K562 (cell line): Measurements from ENCODE around the gene PCYT1A. TPM values are rescaled to one million over a fixed set of nuclear protein-coding genes. Genes with fewer than 3 reads are reported as not detected.

Source experiments
- ATF1 ChIP-seq, 2 experiments: fragments of 450-650 bp in 1 of 2; IDR thresholded peaks; 2 replicates each; pipeline ENCODE4 v1.6.1; 2016; ENCODE audit warnings: missing compliant biosample characterization in 1 of 2, missing genetic modification characterization in 1 of 2
- BHLHE40 ChIP-seq: IDR thresholded peaks from 2 replicates; pipeline ENCODE4 v1.6.1; 2011; ENCODE audit warnings: low read length, improper control_type of control experiment
- BRCA1 ChIP-seq, 2 experiments: fragments of 450-650 bp in 1 of 2; sonication (generic) in 1 of 2; formaldehyde crosslinking in 1 of 2; IDR thresholded peaks; 2 replicates each; pipeline versions ENCODE4 v1.5.0 to v1.6.1; 2017 to 2020; ENCODE audit warnings: mild to moderate bottlenecking in 1 of 2, missing genetic modification reagents in 1 of 2
- CBFB ChIP-seq: sonication (generic); formaldehyde crosslinking; IDR thresholded peaks from 2 replicates; pipeline ENCODE4 v1.4.0; 2020; ENCODE audit warnings: mild to moderate bottlenecking, missing genetic modification reagents
- CC2D1A ChIP-seq: fragments of 450-650 bp; IDR thresholded peaks from 2 replicates; pipeline ENCODE4 v1.6.1; 2017; ENCODE audit warnings: mild to moderate bottlenecking
- CEBPG ChIP-seq, 3 experiments: fragments of 200-800 bp in 1 of 3; sonication (Bioruptor generic) in 1 of 3; sonication (generic) in 1 of 3; formaldehyde crosslinking in 1 of 3; IDR thresholded peaks in 2 of 3; conservative IDR thresholded peaks in 1 of 3; 2 replicates each; pipeline versions ENCODE4 v1.6.1 to v1.8.0; 2016 to 2022; ENCODE audit warnings: missing compliant biosample characterization in 2 of 3, missing genetic modification characterization in 2 of 3, mild to moderate bottlenecking in 1 of 3, missing genetic modification reagents in 1 of 3
- CREB1 ChIP-seq, 2 experiments: sonication (generic) in 1 of 2; formaldehyde crosslinking in 1 of 2; IDR thresholded peaks; 2 replicates each; pipeline versions ENCODE4 v1.6.1 to v1.8.0; 2012 to 2022; ENCODE audit warnings: inconsistent platforms in 1 of 2, mild to moderate bottlenecking in 1 of 2, missing genetic modification reagents in 1 of 2, moderate library complexity in 1 of 2
- CSDE1 ChIP-seq, 2 experiments: fragments of 450-650 bp; IDR thresholded peaks; 2 replicates each; pipeline ENCODE4 v1.6.1; 2016; ENCODE audit warnings: mild to moderate bottlenecking in 1 of 2
- ETV6 ChIP-seq, 3 experiments: fragments of 150-350 bp in 1 of 3; sonication (generic) in 1 of 3; formaldehyde crosslinking in 1 of 3; IDR thresholded peaks; 2 replicates each; pipeline versions ENCODE4 v1.6.1 to v1.8.0; 2014 to 2022; ENCODE audit warnings: borderline replicate concordance in 2 of 3, low read depth in 2 of 3, antibody characterized with exemption in 1 of 3, low read length in 1 of 3, mild to moderate bottlenecking in 1 of 3, missing genetic modification reagents in 1 of 3
- FOSL1 ChIP-seq: fragments of 200-800 bp; sonication (Bioruptor generic); conservative IDR thresholded peaks from 2 replicates; pipeline ENCODE4 v1.6.1; 2016; ENCODE audit warnings: missing genetic modification characterization, missing compliant biosample characterization
- KLF1 ChIP-seq: fragments of 450-650 bp; IDR thresholded peaks from 2 replicates; pipeline ENCODE4 v1.6.1; 2016; ENCODE audit warnings: missing genetic modification characterization, missing compliant biosample characterization
- KLF6 ChIP-seq: fragments of 250-450 bp; sonication (Bioruptor Pico); IDR thresholded peaks from 2 replicates; pipeline ENCODE4 v1.4.0; 2020; ENCODE audit warnings: mild to moderate bottlenecking, moderate library complexity, borderline replicate concordance
- MYC ChIP-seq, 2 experiments: fragments of 250-450 bp in 1 of 2; sonication (Bioruptor Pico) in 1 of 2; IDR thresholded peaks; 2 replicates each; pipeline versions ENCODE4 v1.5.1 to v1.6.1; 2012 to 2021; ENCODE audit warnings: low read depth in 2 of 2, borderline replicate concordance in 1 of 2, improper control_type of control experiment in 1 of 2, low read length in 1 of 2, mild to moderate bottlenecking in 1 of 2, moderate library complexity in 1 of 2
- NBN ChIP-seq: fragments of 450-650 bp; IDR thresholded peaks from 2 replicates; pipeline ENCODE4 v1.6.1; 2016; ENCODE audit warnings: low read depth, mild to moderate bottlenecking
- NRF1 ChIP-seq, 2 experiments: fragments of 450-650 bp; IDR thresholded peaks in 1 of 2; conservative IDR thresholded peaks in 1 of 2; 2 replicates each; pipeline ENCODE4 v1.6.1; 2014; ENCODE audit warnings: mild to moderate bottlenecking in 2 of 2
- SIN3B ChIP-seq: fragments of 450-650 bp; IDR thresholded peaks from 2 replicates; pipeline ENCODE4 v1.6.1; 2017; ENCODE audit warnings: low read depth, mild to moderate bottlenecking, moderate library complexity
- ZNF232 ChIP-seq: sonication (generic); formaldehyde crosslinking; IDR thresholded peaks from 2 replicates; pipeline ENCODE4 v1.8.0; 2022; ENCODE audit warnings: mild to moderate bottlenecking, missing genetic modification reagents
- ZNF354B ChIP-seq: fragments of 250-450 bp; sonication (Bioruptor Pico); IDR thresholded peaks from 2 replicates; pipeline ENCODE4 v1.4.0; 2020
- polyA plus RNA-seq, 8 experiments: library from polyadenylated mRNA; depleted of rRNA in 4 of 8; stranded (reverse) in 5 of 8; unstranded in 3 of 8; fragments of >200 nt; fragmentation: Nextera tagmentation in 2 of 8; fragmentation: Illumina TruSeq in 1 of 8; extraction: Ambion mirVana in 2 of 8; extraction: Trizol in 1 of 8; gene quantifications; 2 replicates each; pipeline versions ENCODE4 v1.2.1 to v1.2.3, GENCODE V29; 2011 to 2014; ENCODE audit warnings: inconsistent platforms in 1 of 8, missing spikeins in 1 of 8
- total RNA-seq, 7 experiments: library from RNA; depleted of rRNA in 6 of 7; stranded (reverse); fragments of >200 nt in 6 of 7; fragmentation: Illumina TruSeq in 2 of 7; extraction: Trizol in 2 of 7; gene quantifications; 2 replicates each; pipeline versions ENCODE4 v1.2.1 to v1.2.3, GENCODE V29; 2011 to 2021; ENCODE audit warnings: low replicate concordance in 1 of 7
- TF ChIP-seq, protein P1 (sequence below): IDR thresholded peaks from 2 replicates; pipeline ENCODE4 v1.6.1; 2014; ENCODE audit warnings: antibody characterized with exemption
- TF ChIP-seq, protein P2 (sequence below), 2 experiments: fragments of 150-350 bp in 1 of 2; IDR thresholded peaks; 2 replicates each; pipeline ENCODE4 v1.6.1; 2012 to 2016; ENCODE audit warnings: low read depth in 2 of 2, low read length in 2 of 2, mild to moderate bottlenecking in 1 of 2, moderate library complexity in 1 of 2

The PCYT1A gene
- total and polyA plus RNA-seq, 9 of the 15 experiments (the other 6 are each of a cell fraction or from before 2014, with no cell fraction given) = 13.4 to 62.8 (median 49.4) TPM

DNA sequence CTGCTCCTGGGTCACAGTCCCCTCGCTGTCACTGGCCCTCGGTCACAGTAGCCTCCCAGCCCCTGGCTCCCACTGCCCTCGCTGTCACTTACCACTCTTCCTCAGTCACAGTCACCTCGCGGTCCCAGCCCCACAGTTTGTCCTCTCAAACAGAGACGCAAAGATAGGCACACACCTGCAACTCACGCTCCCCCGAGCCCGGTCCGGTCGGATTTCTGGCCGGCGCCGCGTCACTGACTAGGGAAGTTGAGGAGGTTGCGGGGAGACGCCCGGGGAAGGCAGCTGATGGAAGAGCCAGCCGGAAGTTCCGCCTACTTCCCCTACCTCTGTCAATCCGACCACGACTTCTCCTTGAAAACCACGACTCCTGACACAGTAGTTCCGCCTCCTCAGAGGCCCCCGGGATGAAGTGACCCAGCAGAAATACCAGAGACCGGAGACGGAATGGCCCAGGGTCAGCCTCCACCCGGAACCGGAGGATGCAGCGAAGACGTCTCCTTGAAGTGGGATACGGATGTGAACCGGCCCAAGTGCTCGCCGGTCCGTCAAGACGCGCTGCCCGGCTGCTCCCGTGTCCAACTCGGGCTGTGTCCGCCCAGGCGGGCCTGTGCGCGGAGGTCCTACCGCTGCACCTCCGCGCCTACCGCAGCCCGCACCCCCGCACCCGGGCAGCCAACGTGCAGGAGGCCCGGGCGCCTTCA, at the start of gene PCYT1A (continued):
- TF ChIP-seq MYC (IDR thresholded peaks at IDR 0.05; ENCODE audit: low read depth, low read length) (peak; percentile 80), MYC (CRISPR knock-in tag; IDR thresholded peaks at IDR 0.05; ENCODE audit: borderline replicate concordance, low read depth) (no peak), ETV6 (IDR thresholded peaks at IDR 0.05; ENCODE audit: borderline replicate concordance in 1 of 2, low read depth in 2 of 2, low read length in 1 of 2) (peak in 1 of 2 experiments; percentile 62; a peak in 1 of 4 replicates), ETV6 (CRISPR knock-in tag; IDR thresholded peaks at IDR 0.05; ENCODE audit: borderline replicate concordance) (0 out of 2 replicates have a peak, but pooled peaks have one; percentile 20), CBFB (CRISPR knock-in tag) (peak; percentile 38), SIN3B (peak; percentile 85; the same call in 1 of the 2 replicates), KLF1 (peak; percentile 17; the same call in 1 of the 2 replicates), NRF1 (conservative IDR thresholded peaks at IDR 0.05 in 1 of 2, IDR thresholded peaks at IDR 0.05 in 1 of 2) (peak; percentile 30 to 55), CEBPG (CRISPR knock-in tag; IDR thresholded peaks at IDR 0.05) (0 out of 2 replicates have a peak, but pooled peaks have one; percentile 13), CEBPG (tag; conservative IDR thresholded peaks at IDR 0.05 in 1 of 2, IDR thresholded peaks at IDR 0.05 in 1 of 2) (no peak), ATF1 (CRISPR knock-in tag; IDR thresholded peaks at IDR 0.05) (no peak), ATF1 (tag; IDR thresholded peaks at IDR 0.05) (peak; percentile 89), CREB1 (IDR thresholded peaks at IDR 0.05) (peak; percentile 64), CREB1 (CRISPR knock-in tag; IDR thresholded peaks at IDR 0.05) (peak; percentile 77), NBN (peak; percentile 83; the same call in 1 of the 2 replicates), KLF6 (peak; percentile 43; the same call in 1 of the 2 replicates), FOSL1 (tag) (0 out of 2 replicates have a peak, but pooled peaks have one; percentile 30), CSDE1 (IDR thresholded peaks at IDR 0.05) (no peak; a peak in 2 of 4 replicates), BHLHE40 (no peak; the same call in 1 of the 2 replicates), ZNF232 (CRISPR knock-in tag) (peak; percentile 64; the same call in 1 of the 2 replicates), BRCA1 (IDR thresholded peaks at IDR 0.05) (no peak), BRCA1 (CRISPR knock-in tag; IDR thresholded peaks at IDR 0.05) (no peak), ZNF354B (CRISPR knock-in tag) (no peak), CC2D1A (0 out of 2 replicates have a peak, but pooled peaks have one; percentile 36)
- TF ChIP-seq, protein P1, sequence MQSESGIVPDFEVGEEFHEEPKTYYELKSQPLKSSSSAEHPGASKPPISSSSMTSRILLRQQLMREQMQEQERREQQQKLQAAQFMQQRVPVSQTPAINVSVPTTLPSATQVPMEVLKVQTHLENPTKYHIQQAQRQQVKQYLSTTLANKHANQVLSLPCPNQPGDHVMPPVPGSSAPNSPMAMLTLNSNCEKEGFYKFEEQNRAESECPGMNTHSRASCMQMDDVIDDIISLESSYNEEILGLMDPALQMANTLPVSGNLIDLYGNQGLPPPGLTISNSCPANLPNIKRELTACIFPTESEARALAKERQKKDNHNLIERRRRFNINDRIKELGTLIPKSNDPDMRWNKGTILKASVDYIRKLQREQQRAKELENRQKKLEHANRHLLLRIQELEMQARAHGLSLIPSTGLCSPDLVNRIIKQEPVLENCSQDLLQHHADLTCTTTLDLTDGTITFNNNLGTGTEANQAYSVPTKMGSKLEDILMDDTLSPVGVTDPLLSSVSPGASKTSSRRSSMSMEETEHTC = 0 out of 2 replicates have a peak, but pooled peaks have one; percentile 11
- TF ChIP-seq, protein P2, sequence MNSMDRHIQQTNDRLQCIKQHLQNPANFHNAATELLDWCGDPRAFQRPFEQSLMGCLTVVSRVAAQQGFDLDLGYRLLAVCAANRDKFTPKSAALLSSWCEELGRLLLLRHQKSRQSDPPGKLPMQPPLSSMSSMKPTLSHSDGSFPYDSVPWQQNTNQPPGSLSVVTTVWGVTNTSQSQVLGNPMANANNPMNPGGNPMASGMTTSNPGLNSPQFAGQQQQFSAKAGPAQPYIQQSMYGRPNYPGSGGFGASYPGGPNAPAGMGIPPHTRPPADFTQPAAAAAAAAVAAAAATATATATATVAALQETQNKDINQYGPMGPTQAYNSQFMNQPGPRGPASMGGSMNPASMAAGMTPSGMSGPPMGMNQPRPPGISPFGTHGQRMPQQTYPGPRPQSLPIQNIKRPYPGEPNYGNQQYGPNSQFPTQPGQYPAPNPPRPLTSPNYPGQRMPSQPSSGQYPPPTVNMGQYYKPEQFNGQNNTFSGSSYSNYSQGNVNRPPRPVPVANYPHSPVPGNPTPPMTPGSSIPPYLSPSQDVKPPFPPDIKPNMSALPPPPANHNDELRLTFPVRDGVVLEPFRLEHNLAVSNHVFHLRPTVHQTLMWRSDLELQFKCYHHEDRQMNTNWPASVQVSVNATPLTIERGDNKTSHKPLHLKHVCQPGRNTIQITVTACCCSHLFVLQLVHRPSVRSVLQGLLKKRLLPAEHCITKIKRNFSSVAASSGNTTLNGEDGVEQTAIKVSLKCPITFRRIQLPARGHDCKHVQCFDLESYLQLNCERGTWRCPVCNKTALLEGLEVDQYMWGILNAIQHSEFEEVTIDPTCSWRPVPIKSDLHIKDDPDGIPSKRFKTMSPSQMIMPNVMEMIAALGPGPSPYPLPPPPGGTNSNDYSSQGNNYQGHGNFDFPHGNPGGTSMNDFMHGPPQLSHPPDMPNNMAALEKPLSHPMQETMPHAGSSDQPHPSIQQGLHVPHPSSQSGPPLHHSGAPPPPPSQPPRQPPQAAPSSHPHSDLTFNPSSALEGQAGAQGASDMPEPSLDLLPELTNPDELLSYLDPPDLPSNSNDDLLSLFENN (IDR thresholded peaks at IDR 0.05; ENCODE audit: low read depth in 2 of 2, low read length in 2 of 2) = peak in 1 of 2 experiments; percentile 68; a peak in 1 of 4 replicates
